SU-DHL-6 (cell line): Measurements from ENCODE around the gene STK32C.

Source experiments
- EZH2phosphoT487 ChIP-seq: fragments of 200-600 bp; sonication (generic), shearing (Covaris generic); conservative IDR thresholded peaks from 2 replicates; pipeline ENCODE4 v1.6.1; 2018; ENCODE audit warnings: mild to moderate bottlenecking, antibody characterized with exemption, low read length, moderate library complexity, mixed read lengths
- TF ChIP-seq, protein P1 (sequence below): fragments of 200-600 bp; sonication (generic); IDR thresholded peaks from one replicate; pipeline ENCODE4 v1.5.1; 2017; ENCODE audit warnings: antibody characterized with exemption, mild to moderate bottlenecking, low read length, moderate library complexity; ENCODE audit not compliant: insufficient read depth, poor library complexity, severe bottlenecking

GRCh38 chr10:132309471-132309865 lies 1.7 kb upstream of the STK32C start:
- TF ChIP-seq, protein P1, sequence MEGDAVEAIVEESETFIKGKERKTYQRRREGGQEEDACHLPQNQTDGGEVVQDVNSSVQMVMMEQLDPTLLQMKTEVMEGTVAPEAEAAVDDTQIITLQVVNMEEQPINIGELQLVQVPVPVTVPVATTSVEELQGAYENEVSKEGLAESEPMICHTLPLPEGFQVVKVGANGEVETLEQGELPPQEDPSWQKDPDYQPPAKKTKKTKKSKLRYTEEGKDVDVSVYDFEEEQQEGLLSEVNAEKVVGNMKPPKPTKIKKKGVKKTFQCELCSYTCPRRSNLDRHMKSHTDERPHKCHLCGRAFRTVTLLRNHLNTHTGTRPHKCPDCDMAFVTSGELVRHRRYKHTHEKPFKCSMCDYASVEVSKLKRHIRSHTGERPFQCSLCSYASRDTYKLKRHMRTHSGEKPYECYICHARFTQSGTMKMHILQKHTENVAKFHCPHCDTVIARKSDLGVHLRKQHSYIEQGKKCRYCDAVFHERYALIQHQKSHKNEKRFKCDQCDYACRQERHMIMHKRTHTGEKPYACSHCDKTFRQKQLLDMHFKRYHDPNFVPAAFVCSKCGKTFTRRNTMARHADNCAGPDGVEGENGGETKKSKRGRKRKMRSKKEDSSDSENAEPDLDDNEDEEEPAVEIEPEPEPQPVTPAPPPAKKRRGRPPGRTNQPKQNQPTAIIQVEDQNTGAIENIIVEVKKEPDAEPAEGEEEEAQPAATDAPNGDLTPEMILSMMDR: no peak
- TF ChIP-seq EZH2phosphoT487: no peak
